SK-N-SH treated with all-trans-retinoic acid at 6 μM for 48 hours (cell line): ENCODE results near the gene RER1.

Experiments used
- ATAC-seq: fragments of 200-7000 bp; cut with Tn5 transposase; 3 replicates; pipeline ENCODE4 v1.9.1; 2020; ENCODE audit warnings: mild to moderate bottlenecking, moderate library complexity
- BACH2 ChIP-seq: fragments of 250-450 bp; sonication (Bioruptor Pico); IDR thresholded peaks from 2 replicates; pipeline ENCODE4 v1.9.0; 2021; ENCODE audit warnings: mild to moderate bottlenecking, borderline replicate concordance
- CSDC2 ChIP-seq: fragments of 250-450 bp; sonication (Bioruptor Pico); IDR thresholded peaks from 2 replicates; pipeline ENCODE4 v1.5.0; 2020; ENCODE audit warnings: mild to moderate bottlenecking, moderate library complexity
- ESRRG ChIP-seq: fragments of 250-450 bp; sonication (Bioruptor Pico); IDR thresholded peaks from 2 replicates; pipeline ENCODE4 v1.6.1; 2021; ENCODE audit warnings: mild to moderate bottlenecking
- ISL1 ChIP-seq: fragments of 250-450 bp; sonication (Bioruptor Pico); IDR thresholded peaks from 2 replicates; pipeline ENCODE4 v2.1.2; 2022; ENCODE audit warnings: mild to moderate bottlenecking, moderate library complexity
- RARB ChIP-seq: fragments of 250-450 bp; sonication (Bioruptor Pico); IDR thresholded peaks from 2 replicates; pipeline ENCODE4 v1.8.0; 2021; ENCODE audit warnings: mild to moderate bottlenecking, moderate library complexity
- SNAI2 ChIP-seq: fragments of 250-450 bp; sonication (Bioruptor Pico); IDR thresholded peaks from 2 replicates; pipeline ENCODE4 v1.5.0; 2020; ENCODE audit warnings: mild to moderate bottlenecking, moderate library complexity
- TOX ChIP-seq: fragments of 250-450 bp; sonication (Bioruptor Pico); IDR thresholded peaks from 2 replicates; pipeline ENCODE4 v1.8.0; 2021; ENCODE audit warnings: mild to moderate bottlenecking, moderate library complexity, borderline replicate concordance
- ZNF565 ChIP-seq: fragments of 450-650 bp; formaldehyde crosslinking; conservative IDR thresholded peaks from 2 replicates; pipeline ENCODE4 v1.5.0; 2020; ENCODE audit warnings: low read depth, mild to moderate bottlenecking, moderate library complexity
- ZNF70 ChIP-seq: fragments of 450-650 bp; formaldehyde crosslinking; IDR thresholded peaks from 2 replicates; pipeline ENCODE4 v1.5.0; 2020; ENCODE audit warnings: mild to moderate bottlenecking, moderate library complexity
- ZNF8 ChIP-seq: fragments of 450-650 bp; formaldehyde crosslinking; IDR thresholded peaks from 2 replicates; pipeline ENCODE4 v1.5.0; 2020; ENCODE audit warnings: mild to moderate bottlenecking, moderate library complexity
- TF ChIP-seq, protein P1 (sequence below): fragments of 250-450 bp; sonication (Bioruptor Pico); IDR thresholded peaks from 2 replicates; pipeline ENCODE4 v1.5.1; 2021; ENCODE audit warnings: mild to moderate bottlenecking, moderate library complexity
- TF ChIP-seq, protein P2 (sequence below): fragments of 250-450 bp; sonication (Bioruptor Pico); IDR thresholded peaks from 2 replicates; pipeline ENCODE4 v1.5.0; 2020; ENCODE audit warnings: mild to moderate bottlenecking, moderate library complexity
- TF ChIP-seq, protein P3 (sequence below): fragments of 250-450 bp; sonication (Bioruptor Pico); IDR thresholded peaks from 2 replicates; pipeline ENCODE4 v1.5.1; 2020; ENCODE audit warnings: low read depth, mild to moderate bottlenecking, moderate library complexity
- TF ChIP-seq, protein P4 (sequence below): fragments of 250-450 bp; sonication (Bioruptor Pico); IDR thresholded peaks from 2 replicates; pipeline ENCODE4 v1.8.0; 2020; ENCODE audit warnings: mild to moderate bottlenecking, moderate library complexity, borderline replicate concordance

Gene RER1

DNA sequence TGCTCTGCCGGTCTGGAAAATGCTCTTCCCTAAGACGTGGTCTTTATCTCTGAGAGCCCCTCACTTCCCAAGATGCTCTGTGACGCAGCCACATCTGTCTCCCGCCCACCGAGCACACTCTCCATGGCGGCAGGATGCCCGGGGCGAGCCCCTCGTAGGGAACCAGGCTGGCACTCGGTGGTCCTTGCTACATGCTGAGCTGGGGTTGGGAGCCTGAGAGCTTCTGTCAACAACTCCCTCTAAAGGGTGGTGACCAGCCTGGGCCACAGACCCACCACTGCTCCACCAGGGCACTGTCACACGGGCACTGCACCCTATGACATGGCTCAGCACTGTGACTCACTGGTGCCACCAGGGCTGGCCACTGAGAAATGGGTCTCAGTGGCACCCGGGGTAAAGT is 18.1 kb downstream of the RER1 start:
- no peak for ATAC-seq
- TF ChIP-seq, protein P1, sequence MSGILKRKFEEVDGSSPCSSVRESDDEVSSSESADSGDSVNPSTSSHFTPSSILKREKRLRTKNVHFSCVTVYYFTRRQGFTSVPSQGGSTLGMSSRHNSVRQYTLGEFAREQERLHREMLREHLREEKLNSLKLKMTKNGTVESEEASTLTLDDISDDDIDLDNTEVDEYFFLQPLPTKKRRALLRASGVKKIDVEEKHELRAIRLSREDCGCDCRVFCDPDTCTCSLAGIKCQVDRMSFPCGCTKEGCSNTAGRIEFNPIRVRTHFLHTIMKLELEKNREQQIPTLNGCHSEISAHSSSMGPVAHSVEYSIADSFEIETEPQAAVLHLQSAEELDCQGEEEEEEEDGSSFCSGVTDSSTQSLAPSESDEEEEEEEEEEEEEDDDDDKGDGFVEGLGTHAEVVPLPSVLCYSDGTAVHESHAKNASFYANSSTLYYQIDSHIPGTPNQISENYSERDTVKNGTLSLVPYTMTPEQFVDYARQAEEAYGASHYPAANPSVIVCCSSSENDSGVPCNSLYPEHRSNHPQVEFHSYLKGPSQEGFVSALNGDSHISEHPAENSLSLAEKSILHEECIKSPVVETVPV (CRISPR knock-in tag) = no peak
- TF ChIP-seq ZNF70 (CRISPR knock-in tag) (no peak), CSDC2 (CRISPR knock-in tag) (no peak), RARB (CRISPR knock-in tag) (no peak), BACH2 (CRISPR knock-in tag) (no peak), ZNF8 (CRISPR knock-in tag) (no peak)
- TF ChIP-seq, protein P2, sequence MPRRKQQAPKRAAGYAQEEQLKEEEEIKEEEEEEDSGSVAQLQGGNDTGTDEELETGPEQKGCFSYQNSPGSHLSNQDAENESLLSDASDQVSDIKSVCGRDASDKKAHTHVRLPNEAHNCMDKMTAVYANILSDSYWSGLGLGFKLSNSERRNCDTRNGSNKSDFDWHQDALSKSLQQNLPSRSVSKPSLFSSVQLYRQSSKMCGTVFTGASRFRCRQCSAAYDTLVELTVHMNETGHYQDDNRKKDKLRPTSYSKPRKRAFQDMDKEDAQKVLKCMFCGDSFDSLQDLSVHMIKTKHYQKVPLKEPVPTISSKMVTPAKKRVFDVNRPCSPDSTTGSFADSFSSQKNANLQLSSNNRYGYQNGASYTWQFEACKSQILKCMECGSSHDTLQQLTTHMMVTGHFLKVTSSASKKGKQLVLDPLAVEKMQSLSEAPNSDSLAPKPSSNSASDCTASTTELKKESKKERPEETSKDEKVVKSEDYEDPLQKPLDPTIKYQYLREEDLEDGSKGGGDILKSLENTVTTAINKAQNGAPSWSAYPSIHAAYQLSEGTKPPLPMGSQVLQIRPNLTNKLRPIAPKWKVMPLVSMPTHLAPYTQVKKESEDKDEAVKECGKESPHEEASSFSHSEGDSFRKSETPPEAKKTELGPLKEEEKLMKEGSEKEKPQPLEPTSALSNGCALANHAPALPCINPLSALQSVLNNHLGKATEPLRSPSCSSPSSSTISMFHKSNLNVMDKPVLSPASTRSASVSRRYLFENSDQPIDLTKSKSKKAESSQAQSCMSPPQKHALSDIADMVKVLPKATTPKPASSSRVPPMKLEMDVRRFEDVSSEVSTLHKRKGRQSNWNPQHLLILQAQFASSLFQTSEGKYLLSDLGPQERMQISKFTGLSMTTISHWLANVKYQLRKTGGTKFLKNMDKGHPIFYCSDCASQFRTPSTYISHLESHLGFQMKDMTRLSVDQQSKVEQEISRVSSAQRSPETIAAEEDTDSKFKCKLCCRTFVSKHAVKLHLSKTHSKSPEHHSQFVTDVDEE (CRISPR knock-in tag) = no peak
- TF ChIP-seq, all 23 proteins: peak for 0

DNA sequence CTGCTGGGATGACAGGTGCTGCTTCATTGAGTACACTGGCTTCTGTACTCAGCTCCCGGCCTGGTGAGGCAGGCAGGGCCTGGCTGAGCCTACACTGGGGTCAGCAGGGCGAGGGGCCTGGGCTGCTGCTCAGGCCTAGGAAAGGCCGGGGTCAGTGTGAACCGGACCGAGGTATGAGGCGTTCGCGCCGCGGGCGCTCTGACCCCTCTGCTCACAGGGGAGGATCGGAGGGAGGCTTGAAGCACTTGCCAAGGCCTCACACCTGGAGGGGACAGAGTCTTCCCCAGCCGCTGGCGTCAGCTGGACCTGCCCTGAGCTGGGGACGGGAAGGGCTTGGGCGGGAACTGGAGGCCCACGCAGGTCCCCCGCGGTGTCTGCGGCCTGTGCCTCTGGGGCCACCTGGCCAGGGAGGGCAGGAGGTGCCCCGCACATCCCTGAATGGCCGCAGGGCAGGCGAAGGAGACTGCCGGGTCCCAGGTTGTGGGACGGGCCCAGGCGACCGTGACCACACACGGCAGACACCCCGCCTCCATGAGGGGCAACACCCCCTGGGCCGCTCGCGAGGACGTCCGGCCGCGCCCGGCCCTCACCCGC is 20.3 kb downstream of the RER1 start:
- TF ChIP-seq ZNF565 (CRISPR knock-in tag) = no peak
- TF ChIP-seq, protein P1 (CRISPR knock-in tag) = no peak
- no peak for TF ChIP-seq TOX (CRISPR knock-in tag)
- no peak for TF ChIP-seq SNAI2 (CRISPR knock-in tag)
- TF ChIP-seq, all 23 proteins: peak for 0
- ATAC-seq = peak; percentile 34

DNA sequence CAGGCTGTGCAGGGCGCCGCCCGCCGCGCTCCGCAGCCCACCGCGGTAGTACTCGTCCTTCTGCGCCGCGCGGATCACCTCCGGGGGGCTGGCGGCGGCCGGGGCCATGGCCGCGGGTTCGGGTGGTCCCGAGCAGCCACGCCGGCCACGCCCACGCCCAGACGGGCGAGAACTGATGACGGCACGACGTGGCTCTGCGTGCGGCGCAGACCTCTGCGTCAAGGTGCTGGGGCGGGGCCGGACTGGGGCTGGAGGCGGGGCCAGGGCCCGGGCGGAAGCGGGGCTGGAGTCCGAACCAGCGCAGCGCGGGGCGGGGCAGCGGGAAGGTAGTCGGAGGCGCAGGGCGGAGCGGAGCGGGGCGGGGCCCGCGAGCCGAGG is 20.7 kb downstream of the RER1 start, which contains the start of gene PEX10:
Gene PEX10 (minus strand): TSS at position 170 of the 378 bp plus-strand sequence. CDS start 62 bp downstream, at position 108.
- no peak for TF ChIP-seq ISL1
- TF ChIP-seq ESRRG = no peak
- TF ChIP-seq, protein P3, sequence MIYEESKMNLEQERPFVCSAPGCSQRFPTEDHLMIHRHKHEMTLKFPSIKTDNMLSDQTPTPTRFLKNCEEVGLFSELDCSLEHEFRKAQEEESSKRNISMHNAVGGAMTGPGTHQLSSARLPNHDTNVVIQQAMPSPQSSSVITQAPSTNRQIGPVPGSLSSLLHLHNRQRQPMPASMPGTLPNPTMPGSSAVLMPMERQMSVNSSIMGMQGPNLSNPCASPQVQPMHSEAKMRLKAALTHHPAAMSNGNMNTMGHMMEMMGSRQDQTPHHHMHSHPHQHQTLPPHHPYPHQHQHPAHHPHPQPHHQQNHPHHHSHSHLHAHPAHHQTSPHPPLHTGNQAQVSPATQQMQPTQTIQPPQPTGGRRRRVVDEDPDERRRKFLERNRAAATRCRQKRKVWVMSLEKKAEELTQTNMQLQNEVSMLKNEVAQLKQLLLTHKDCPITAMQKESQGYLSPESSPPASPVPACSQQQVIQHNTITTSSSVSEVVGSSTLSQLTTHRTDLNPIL (CRISPR knock-in tag) = no peak
- TF ChIP-seq, all 23 proteins: peak for 0
- ATAC-seq = peak; percentile 85

DNA sequence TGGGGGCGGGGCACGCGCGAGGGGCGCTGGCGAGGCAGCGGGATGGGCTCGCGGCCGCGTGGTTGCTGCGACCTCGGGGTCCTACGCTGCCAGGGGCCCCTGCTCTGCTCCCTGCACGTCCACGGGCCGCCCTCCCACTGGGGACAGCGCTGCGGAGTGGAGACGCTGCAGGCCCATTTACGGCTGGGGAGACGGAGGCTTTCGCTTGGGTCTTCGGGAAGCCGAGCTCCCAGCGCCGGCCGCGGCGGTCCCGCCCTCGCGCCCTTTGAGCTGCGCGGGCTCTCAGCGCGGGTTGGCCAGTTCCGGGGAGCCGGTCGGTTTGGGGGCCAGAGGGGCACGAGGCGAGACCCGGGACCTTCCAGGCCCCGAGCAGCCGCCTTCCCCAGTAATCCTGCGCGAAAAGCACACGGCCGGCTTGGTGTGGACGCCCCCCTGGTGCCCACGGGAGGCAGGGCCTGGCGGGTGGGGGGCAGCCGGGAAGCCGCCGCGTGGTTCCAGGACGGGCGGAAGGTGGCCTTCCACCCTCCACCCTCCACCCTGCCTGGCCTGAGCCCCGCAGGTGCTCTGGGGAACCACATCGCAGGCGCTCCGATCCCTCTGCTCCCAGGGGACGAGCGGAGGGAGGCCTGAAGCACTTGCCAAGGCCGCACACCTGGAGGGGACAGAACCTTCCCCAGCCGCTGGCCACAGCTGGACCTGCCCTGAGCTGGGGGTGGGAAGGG is 21.3 kb downstream of the RER1 start:
- ATAC-seq = peak; percentile 54
- no peak for TF ChIP-seq ESRRG
- TF ChIP-seq SNAI2 (CRISPR knock-in tag) = no peak
- no peak for TF ChIP-seq CSDC2 (CRISPR knock-in tag)
- TF ChIP-seq, protein P4, sequence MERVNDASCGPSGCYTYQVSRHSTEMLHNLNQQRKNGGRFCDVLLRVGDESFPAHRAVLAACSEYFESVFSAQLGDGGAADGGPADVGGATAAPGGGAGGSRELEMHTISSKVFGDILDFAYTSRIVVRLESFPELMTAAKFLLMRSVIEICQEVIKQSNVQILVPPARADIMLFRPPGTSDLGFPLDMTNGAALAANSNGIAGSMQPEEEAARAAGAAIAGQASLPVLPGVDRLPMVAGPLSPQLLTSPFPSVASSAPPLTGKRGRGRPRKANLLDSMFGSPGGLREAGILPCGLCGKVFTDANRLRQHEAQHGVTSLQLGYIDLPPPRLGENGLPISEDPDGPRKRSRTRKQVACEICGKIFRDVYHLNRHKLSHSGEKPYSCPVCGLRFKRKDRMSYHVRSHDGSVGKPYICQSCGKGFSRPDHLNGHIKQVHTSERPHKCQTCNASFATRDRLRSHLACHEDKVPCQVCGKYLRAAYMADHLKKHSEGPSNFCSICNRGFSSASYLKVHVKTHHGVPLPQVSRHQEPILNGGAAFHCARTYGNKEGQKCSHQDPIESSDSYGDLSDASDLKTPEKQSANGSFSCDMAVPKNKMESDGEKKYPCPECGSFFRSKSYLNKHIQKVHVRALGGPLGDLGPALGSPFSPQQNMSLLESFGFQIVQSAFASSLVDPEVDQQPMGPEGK (CRISPR knock-in tag) = no peak
